Epithelial cell of esophagus (primary cell): ENCODE measurements around the gene TLN1.

Experiments
- DNase-seq: peaks from one replicate; pipeline ENCODE4 v3.0.0; 2010; ENCODE audit warnings: low read depth
- H3K4me3 ChIP-seq: 2 replicates; pipeline ENCODE4 v1.5.1; 2011; ENCODE audit warnings: mild to moderate bottlenecking, low read length, control low read depth
- TF ChIP-seq, protein P1 (sequence below): IDR thresholded peaks from 2 replicates; pipeline ENCODE4 v1.5.1; 2011; ENCODE audit warnings: low read depth, mild to moderate bottlenecking, low read length, control low read depth, inconsistent platforms; ENCODE audit not compliant: insufficient read depth; ENCODE audit errors: missing control alignments

TLN1 gene

DNA sequence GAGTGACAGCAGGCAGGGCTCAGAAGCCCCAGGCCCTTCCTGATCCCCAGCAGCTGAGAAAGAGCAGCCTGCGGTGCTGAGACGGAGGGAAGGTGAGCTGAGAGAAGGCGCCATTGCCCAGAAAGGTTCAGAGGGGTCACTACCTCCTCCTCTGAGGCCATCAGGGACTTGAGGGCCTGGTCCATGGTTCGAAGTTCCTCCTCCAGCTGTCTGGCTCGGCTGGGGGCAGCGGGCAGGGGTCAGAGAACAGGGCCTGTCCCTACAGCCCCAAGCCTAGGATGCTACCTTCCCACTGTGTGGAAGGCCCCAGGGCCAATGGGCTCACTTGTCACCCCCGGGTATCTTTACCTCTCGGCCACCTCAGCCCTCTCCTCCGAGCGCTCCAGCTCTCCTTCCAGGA lies 47.1 kb downstream of the TLN1 start:
- no peak overlapping the region for H3K4me3 ChIP-seq
- TF ChIP-seq, protein P1, sequence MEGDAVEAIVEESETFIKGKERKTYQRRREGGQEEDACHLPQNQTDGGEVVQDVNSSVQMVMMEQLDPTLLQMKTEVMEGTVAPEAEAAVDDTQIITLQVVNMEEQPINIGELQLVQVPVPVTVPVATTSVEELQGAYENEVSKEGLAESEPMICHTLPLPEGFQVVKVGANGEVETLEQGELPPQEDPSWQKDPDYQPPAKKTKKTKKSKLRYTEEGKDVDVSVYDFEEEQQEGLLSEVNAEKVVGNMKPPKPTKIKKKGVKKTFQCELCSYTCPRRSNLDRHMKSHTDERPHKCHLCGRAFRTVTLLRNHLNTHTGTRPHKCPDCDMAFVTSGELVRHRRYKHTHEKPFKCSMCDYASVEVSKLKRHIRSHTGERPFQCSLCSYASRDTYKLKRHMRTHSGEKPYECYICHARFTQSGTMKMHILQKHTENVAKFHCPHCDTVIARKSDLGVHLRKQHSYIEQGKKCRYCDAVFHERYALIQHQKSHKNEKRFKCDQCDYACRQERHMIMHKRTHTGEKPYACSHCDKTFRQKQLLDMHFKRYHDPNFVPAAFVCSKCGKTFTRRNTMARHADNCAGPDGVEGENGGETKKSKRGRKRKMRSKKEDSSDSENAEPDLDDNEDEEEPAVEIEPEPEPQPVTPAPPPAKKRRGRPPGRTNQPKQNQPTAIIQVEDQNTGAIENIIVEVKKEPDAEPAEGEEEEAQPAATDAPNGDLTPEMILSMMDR = no peak
- DNase-seq = no peak

GRCh38 chr9:35683323-35683722 lies 48.7 kb downstream of the TLN1 start:
- DNase-seq = no peak
- no peak overlapping the region for H3K4me3 ChIP-seq
- TF ChIP-seq, protein P1 = no peak

DNA sequence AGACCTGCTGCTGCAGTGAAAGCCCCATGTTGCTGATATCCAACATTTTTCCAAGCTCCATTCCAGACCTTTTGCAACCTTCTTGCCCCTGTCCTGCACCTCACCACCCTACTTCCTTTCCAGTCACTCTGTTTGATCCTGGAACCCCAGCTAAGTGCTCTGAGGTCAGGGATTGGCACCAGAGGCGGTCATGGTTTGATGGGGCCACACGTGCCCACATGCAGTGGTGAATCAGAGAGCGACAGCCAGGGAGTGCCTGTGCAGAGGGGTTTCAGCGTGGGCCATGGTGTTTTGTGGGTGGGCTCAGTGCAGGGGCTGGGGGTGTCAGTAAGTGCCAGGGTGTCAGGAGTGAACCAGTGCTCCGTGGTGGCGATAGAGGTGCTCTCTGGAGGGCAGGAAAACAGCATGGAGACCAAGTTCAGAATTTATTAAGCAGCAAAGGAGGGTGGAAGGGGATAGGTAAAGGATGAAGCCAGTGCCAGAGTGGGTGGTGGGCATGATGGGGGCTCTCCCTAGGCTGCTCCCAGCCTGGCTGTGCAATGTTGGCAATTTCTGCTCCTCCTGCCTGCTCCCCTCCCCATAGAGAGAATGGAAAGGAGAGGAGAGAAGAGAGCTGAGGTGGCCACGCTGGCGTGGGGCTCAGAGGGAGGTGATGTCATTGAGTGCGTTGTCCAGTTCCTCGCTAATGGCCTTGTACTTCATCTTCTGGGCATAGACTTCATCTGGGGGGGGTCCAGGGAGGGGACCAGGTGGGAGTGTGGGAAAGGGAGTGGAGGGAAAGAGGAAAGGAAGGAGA lies 49.3 kb downstream of the TLN1 start:
- no peak overlapping the region for H3K4me3 ChIP-seq
- no peak for DNase-seq
- TF ChIP-seq, protein P1 = no peak

GRCh38 chr9:35682051-35682450 lies 49.9 kb downstream of the TLN1 start:
- no peak for DNase-seq
- no peak overlapping the region for H3K4me3 ChIP-seq
- TF ChIP-seq, protein P1 = no peak

DNA sequence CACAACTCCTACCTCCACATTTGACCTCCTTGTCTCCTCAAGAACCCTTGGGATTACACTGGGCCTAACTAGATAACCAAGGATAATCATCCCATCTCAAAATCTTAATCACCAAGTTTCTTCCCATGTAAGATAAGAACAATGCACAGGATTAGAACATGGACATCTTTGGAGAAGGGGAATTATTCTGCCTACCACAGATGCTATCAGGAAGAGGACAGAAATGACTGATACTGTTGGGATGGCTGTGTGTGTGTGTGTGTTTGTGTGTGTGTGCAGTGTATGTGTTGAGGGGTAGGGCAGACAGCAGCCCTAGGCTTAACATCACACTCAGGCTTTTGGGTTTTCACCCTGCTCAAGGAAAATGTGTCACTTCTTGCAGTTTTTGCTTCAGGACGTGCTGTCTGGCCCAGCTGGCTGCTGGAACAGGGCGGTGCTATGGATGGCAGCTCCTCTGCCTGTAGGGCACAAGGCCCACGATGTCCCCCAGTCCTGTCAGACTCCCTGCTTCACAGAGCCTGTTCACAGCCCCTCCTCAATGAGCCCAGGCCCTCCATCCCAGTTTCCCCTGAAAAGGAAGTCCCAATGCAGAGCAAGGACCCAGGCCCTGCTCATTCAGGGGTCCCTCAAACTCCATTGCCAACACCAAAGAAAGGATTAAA lies 50.5 kb downstream of the TLN1 start:
- H3K4me3 ChIP-seq = no peak overlapping the region
- TF ChIP-seq, protein P1 = no peak
- no peak for DNase-seq

DNA sequence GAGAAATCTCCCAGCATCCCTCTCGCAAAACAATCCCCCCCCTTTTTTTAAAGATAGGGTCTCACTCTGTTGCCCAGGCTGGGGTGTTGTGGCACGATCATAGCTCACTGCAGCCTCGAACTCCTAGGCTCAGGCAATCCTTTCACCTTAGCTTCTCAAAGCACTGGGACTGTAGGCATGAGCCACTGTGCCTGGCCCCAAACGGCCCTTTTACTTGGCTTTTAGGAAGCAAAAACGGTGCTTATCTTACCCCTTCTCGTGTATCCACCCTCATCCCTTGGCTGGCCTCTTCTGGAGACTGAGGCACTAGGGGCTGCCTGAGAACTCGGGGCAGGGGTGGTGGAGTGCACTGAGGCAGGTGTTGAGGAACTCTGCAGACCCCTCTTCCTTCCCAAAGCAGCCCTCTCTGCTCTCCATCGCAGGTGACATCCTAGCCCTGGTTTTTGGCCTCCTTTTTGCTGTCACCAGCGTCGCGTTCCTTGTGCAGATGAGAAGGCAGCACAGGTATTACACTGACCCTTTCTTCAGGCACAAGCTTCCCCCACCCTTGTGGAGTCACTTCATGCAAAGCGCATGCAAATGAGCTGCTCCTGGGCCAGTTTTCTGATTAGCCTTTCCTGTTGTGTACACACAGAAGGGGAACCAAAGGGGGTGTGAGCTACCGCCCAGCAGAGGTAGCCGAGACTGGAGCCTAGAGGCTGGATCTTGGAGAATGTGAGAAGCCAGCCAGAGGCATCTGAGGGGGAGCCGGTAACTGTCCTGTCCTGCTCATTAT lies 51.5 kb downstream of the TLN1 start:
- TF ChIP-seq, protein P1 = no peak
- no peak for DNase-seq
- H3K4me3 ChIP-seq = no peak overlapping the region
